Stimulated activated memory B cell treated with anti-CD40 and anti-IgM and Interleukin-4, amounts not matched to agents 10 μg/mL and 1 μg/mL and 100 μg/mL, for 72 hours (primary cell): ENCODE data around the gene RAI14.
"Not testable (repeated sequence)": the region's sequence is repeated elsewhere in the genome, so short reads cannot be mapped to it uniquely, and the experiment has no call there.

Experiments
- ATAC-seq: fragments of 150-1000 bp; cut with Tn5 transposase; 2 replicates; pipeline ENCODE4 v1.10.0; 2021
- H3K27ac Mint-ChIP-seq: one replicate; pipeline ENCODE4 v1.8.0; 2022; ENCODE audit warnings: mild to moderate bottlenecking, mixed read lengths
- H3K27me3 Mint-ChIP-seq: one replicate; pipeline ENCODE4 v1.8.0; 2022; ENCODE audit warnings: mixed read lengths
- H3K36me3 Mint-ChIP-seq: one replicate; pipeline ENCODE4 v1.8.0; 2022; ENCODE audit warnings: mixed read lengths
- H3K4me1 Mint-ChIP-seq: one replicate; pipeline ENCODE4 v1.8.0; 2022; ENCODE audit warnings: mixed read lengths
- H3K4me3 Mint-ChIP-seq: one replicate; pipeline ENCODE4 v1.8.0; 2022; ENCODE audit warnings: mild to moderate bottlenecking, moderate library complexity, mixed read lengths
- H3K9me3 Mint-ChIP-seq: one replicate; pipeline ENCODE4 v1.8.0; 2022; ENCODE audit warnings: mixed read lengths

Gene RAI14

GRCh38 chr5:34698109-34698419 lies 41.9 kb downstream of the RAI14 start:
- no peaks in the 10 kb centered on the region for H3K9me3 Mint-ChIP-seq
- no peak for ATAC-seq
- H3K27me3 Mint-ChIP-seq: no peaks in the 10 kb centered on the region
- H3K27ac Mint-ChIP-seq: no peak overlapping the region
- H3K4me3 Mint-ChIP-seq: no peak overlapping the region
- peaks cover 11% of the 10 kb centered on the region for H3K4me1 Mint-ChIP-seq
- H3K36me3 Mint-ChIP-seq: no peaks in the 10 kb centered on the region

GRCh38 chr5:34698754-34699153 lies 42.6 kb downstream of the RAI14 start:
- Mint-ChIP-seq H3K36me3 (no peaks in the 10 kb centered on the region), H3K9me3 (no peaks in the 10 kb centered on the region), H3K27ac (no peak overlapping the region), H3K27me3 (no peaks in the 10 kb centered on the region), H3K4me3 (no peak overlapping the region), H3K4me1 (peaks cover 11% of the 10 kb centered on the region)
- no peak for ATAC-seq

GRCh38 chr5:34699155-34700077 lies 43.3 kb downstream of the RAI14 start:
- H3K27ac Mint-ChIP-seq: no peak overlapping the region
- H3K36me3 Mint-ChIP-seq: no peaks in the 10 kb centered on the region
- H3K27me3 Mint-ChIP-seq: no peaks in the 10 kb centered on the region
- no peak for ATAC-seq
- no peak overlapping the region for H3K4me3 Mint-ChIP-seq
- no peaks in the 10 kb centered on the region for H3K9me3 Mint-ChIP-seq
- peaks cover 7% of the 10 kb centered on the region for H3K4me1 Mint-ChIP-seq

- Mint-ChIP-seq H3K4me3 (no peak overlapping the region), H3K4me1 (peaks cover under 1% of the 10 kb centered on the region), H3K27me3 (no peaks in the 10 kb centered on the region), H3K9me3 (no peaks in the 10 kb centered on the region), H3K36me3 (no peaks in the 10 kb centered on the region), H3K27ac (no peak overlapping the region)
- ATAC-seq: no peak
These were observed 43.9 kb downstream of the RAI14 start for GRCh38 chr5:34700078-34700452.

GRCh38 chr5:34701442-34701841 lies 45.3 kb downstream of the RAI14 start:
- H3K9me3 Mint-ChIP-seq, H3K36me3 Mint-ChIP-seq, H3K4me3 Mint-ChIP-seq, H3K4me1 Mint-ChIP-seq, H3K27me3 Mint-ChIP-seq, H3K27ac Mint-ChIP-seq, ATAC-seq: not testable (repeated sequence)

- no peak overlapping the region for H3K27ac Mint-ChIP-seq
- no peak overlapping the region for H3K4me3 Mint-ChIP-seq
- no peaks in the 10 kb centered on the region for H3K36me3 Mint-ChIP-seq
- no peaks in the 10 kb centered on the region for H3K27me3 Mint-ChIP-seq
- no peaks in the 10 kb centered on the region for H3K4me1 Mint-ChIP-seq
- no peak for ATAC-seq
- no peaks in the 10 kb centered on the region for H3K9me3 Mint-ChIP-seq
These were observed 47.9 kb downstream of the RAI14 start for GRCh38 chr5:34703767-34704713.

- no peaks in the 10 kb centered on the region for H3K36me3 Mint-ChIP-seq
- no peak for ATAC-seq
- H3K27ac Mint-ChIP-seq: no peak overlapping the region
- no peaks in the 10 kb centered on the region for H3K9me3 Mint-ChIP-seq
- no peaks in the 10 kb centered on the region for H3K4me1 Mint-ChIP-seq
- H3K4me3 Mint-ChIP-seq: no peak overlapping the region
- H3K27me3 Mint-ChIP-seq: no peaks in the 10 kb centered on the region
These were observed 50.0 kb downstream of the RAI14 start for GRCh38 chr5:34706084-34706483.

- H3K27me3 Mint-ChIP-seq: no peaks in the 10 kb centered on the region
- H3K4me1 Mint-ChIP-seq: no peaks in the 10 kb centered on the region
- no peaks in the 10 kb centered on the region for H3K36me3 Mint-ChIP-seq
- no peaks in the 10 kb centered on the region for H3K9me3 Mint-ChIP-seq
- no peak overlapping the region for H3K27ac Mint-ChIP-seq
- no peak overlapping the region for H3K4me3 Mint-ChIP-seq
- no peak for ATAC-seq
These were observed 51.5 kb downstream of the RAI14 start for GRCh38 chr5:34707451-34708107.

GRCh38 chr5:34708777-34709176 lies 52.6 kb downstream of the RAI14 start:
- ATAC-seq: no peak
- H3K27me3 Mint-ChIP-seq: no peaks in the 10 kb centered on the region
- no peaks in the 10 kb centered on the region for H3K36me3 Mint-ChIP-seq
- H3K27ac Mint-ChIP-seq: no peak overlapping the region
- H3K4me3 Mint-ChIP-seq: no peak overlapping the region
- H3K4me1 Mint-ChIP-seq: no peaks in the 10 kb centered on the region
- no peaks in the 10 kb centered on the region for H3K9me3 Mint-ChIP-seq

GRCh38 chr5:34709861-34710673 lies 53.9 kb downstream of the RAI14 start:
- Mint-ChIP-seq H3K27ac (no peak overlapping the region), H3K27me3 (no peaks in the 10 kb centered on the region), H3K36me3 (no peaks in the 10 kb centered on the region), H3K4me1 (no peaks in the 10 kb centered on the region), H3K4me3 (no peak overlapping the region), H3K9me3 (no peaks in the 10 kb centered on the region)
- no peak for ATAC-seq

GRCh38 chr5:34712565-34712964 lies 56.4 kb downstream of the RAI14 start:
- no peaks in the 10 kb centered on the region for H3K36me3 Mint-ChIP-seq
- no peak for ATAC-seq
- H3K27ac Mint-ChIP-seq: no peak overlapping the region
- H3K27me3 Mint-ChIP-seq: no peaks in the 10 kb centered on the region
- H3K9me3 Mint-ChIP-seq: no peaks in the 10 kb centered on the region
- no peaks in the 10 kb centered on the region for H3K4me1 Mint-ChIP-seq
- no peak overlapping the region for H3K4me3 Mint-ChIP-seq

- Mint-ChIP-seq H3K4me3 (no peak overlapping the region), H3K27ac (no peak overlapping the region), H3K36me3 (no peaks in the 10 kb centered on the region), H3K9me3 (no peaks in the 10 kb centered on the region), H3K4me1 (no peaks in the 10 kb centered on the region), H3K27me3 (peaks cover 8% of the 10 kb centered on the region)
- no peak for ATAC-seq
These were observed 59.6 kb downstream of the RAI14 start for GRCh38 chr5:34715711-34716110.

GRCh38 chr5:34716986-34717385 lies 60.9 kb downstream of the RAI14 start:
- Mint-ChIP-seq H3K27ac (no peak overlapping the region), H3K4me1 (no peaks in the 10 kb centered on the region), H3K9me3 (no peaks in the 10 kb centered on the region), H3K36me3 (no peaks in the 10 kb centered on the region), H3K27me3 (peaks cover 8% of the 10 kb centered on the region), H3K4me3 (no peak overlapping the region)
- ATAC-seq: no peak

GRCh38 chr5:34717426-34718327 lies 61.5 kb downstream of the RAI14 start:
- no peaks in the 10 kb centered on the region for H3K9me3 Mint-ChIP-seq
- peaks cover 8% of the 10 kb centered on the region for H3K27me3 Mint-ChIP-seq
- H3K4me3 Mint-ChIP-seq: no peak overlapping the region
- no peaks in the 10 kb centered on the region for H3K36me3 Mint-ChIP-seq
- no peak for ATAC-seq
- no peak overlapping the region for H3K27ac Mint-ChIP-seq
- no peaks in the 10 kb centered on the region for H3K4me1 Mint-ChIP-seq
